HTR-8/SVneo (cell line): Measurements from ENCODE around the gene LIMK2.
"Not testable (repeated sequence)": the region's sequence is repeated elsewhere in the genome, so short reads cannot be mapped to it uniquely, and the experiment has no call there.

ENCODE experiments used
- DNase-seq: peaks from one replicate; pipeline ENCODE4 v3.0.0; 2011; ENCODE audit warnings: low spot score, mixed read lengths; ENCODE audit not compliant: insufficient read length
- FAIRE-seq: peaks from 2 replicates; lab custom pipeline; 2011; peaks lifted over from hg19 to GRCh38; lab: Jason Lieb, UNC

LIMK2 gene

GRCh38 chr22:31287818-31288495 lies 75.9 kb downstream of the LIMK2 start:
- FAIRE-seq (no peak), DNase-seq (no peak)

DNA sequence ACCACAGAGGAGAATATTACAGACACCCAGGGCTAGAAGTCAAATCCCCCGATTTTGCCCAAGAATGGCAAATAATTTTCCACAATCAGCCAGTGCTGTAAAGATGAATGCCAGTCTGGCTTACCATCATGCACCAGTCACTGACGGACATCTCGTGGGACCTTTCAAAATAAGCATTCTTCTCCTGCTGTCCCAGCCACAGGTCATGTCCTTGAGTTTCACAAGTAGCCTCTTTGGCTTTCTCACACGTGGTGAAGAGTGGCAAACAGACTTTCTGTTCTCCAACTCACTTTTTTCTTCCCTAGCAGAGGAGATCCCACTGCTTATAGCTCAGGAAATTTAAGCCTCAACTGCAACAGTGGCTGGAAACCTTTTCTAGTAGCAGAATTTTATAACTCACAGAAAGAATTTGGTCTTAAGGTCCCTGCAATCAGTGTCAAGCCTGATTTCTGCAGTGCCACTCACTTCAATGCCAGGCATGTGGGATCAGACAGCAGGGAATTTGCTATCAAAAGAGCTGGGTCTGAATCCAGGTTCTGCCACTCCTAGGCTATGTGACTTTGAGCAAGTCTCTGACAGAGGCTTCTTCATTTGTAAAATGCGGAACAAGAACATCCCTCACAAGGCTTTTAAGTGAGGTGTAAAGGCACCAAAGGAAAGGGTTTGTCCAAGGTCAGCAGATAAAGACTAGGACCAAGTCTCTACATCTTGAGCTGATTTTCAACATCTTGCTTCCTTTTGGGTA lies 76.6 kb downstream of the LIMK2 start:
- FAIRE-seq (no peak), DNase-seq (no peak)

DNA sequence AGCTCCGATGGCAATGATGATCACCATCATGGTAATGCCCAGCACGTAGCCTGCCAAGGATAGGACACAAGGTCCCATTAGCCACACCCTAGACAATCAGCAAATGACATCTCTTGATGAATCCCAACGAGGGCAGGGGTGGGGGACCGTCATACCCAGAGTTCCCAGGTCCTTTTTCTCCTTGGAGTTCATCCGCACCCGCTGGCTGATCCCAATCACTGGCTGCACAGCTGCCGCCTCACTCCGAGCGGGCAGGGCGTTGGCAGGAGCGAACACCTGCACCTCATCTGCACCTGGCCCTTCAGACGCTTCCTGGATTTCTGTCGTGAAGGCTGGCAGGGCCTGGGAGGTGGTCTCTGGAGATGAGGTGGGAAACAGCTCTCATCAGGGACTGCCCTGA lies 77.2 kb downstream of the LIMK2 start:
- FAIRE-seq, result no peak
- no peak for DNase-seq

DNA sequence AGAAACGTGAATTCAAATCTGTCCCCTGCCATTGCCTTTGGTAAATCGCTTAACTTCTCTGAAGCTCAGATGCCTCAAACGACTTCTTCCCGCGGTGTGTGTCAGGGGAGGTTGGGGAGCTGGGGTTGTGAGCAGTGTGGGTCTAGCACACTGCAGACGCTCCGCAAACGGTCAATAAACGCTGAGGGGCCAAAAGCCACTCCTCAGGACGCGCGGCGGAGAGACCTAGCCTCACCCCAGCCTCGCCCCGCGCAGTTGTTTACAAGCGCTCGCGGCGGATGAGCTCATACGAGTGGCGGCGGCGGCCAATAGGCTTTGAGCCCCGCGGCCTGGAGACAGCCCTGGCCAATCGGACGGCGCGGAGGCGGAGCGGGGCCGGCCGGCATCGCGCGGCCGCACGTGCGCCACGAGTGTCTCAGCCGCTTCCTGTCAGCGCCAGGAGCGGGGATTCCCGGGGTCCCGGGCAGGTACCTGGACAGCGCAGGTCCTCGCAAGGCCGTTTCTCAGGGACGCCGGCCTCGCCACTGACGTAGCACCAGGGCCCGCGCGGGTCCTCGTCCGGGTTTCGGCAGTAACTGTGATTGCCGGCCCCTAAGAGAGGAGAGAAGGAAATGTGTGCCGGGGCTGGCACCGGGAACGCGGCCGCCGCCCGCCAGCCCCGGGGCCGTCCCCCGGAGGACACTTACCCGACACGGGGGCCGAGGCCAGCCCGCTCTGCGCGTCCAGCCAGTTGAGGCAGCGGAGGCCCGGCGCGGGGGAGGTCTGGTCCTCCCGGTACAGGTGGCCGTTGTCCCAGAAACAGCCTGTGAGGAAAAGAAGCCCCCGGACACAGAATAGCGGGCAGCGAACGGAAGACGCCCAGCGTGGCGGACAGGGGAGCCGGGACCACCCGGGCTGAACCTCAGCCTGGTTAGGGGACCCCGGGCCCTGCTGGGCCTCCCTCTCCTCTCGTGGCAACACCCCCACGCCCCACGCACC lies 78.7 kb downstream of the LIMK2 start:
- peak; percentile 26 for FAIRE-seq
- DNase-seq, result peak; percentile 83

GRCh38 chr22:31291481-31292235 lies 79.6 kb downstream of the LIMK2 start:
- DNase-seq (no peak), FAIRE-seq (no peak)

- FAIRE-seq (no peak), DNase-seq (peak; percentile 59)
These were observed 80.3 kb downstream of the LIMK2 start, which contains the start of gene PIK3IP1 for GRCh38 chr22:31292236-31292989. TSS of gene PIK3IP1 (minus strand) at chr22:31292488. CDS start at chr22:31292344, 144 bp downstream.

DNA sequence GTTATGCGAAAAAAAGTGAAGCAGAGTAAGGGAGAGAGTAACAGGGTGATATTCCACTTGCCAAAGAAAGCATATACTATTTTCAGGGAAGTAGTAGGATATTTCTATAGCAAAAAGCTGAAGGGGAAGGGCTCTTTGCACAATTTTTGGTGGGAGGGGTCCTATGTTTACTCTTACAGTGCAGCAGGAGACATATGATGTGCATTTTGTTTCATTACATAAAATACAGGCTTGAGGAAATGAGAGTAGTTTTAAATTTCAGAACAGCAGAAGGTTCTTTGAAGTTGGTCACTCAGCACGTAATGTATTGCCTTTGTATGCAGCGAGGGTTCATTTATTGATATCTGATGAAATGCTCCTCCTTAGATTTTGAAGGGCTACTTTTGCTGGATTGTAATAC lies 83.3 kb downstream of the LIMK2 start:
- FAIRE-seq, result no peak

GRCh38 chr22:31295831-31296657 lies 83.9 kb downstream of the LIMK2 start:
- no peak for FAIRE-seq

More for the DNA sequence above, 83.3 kb downstream of the LIMK2 start:
- no peak for DNase-seq

DNA sequence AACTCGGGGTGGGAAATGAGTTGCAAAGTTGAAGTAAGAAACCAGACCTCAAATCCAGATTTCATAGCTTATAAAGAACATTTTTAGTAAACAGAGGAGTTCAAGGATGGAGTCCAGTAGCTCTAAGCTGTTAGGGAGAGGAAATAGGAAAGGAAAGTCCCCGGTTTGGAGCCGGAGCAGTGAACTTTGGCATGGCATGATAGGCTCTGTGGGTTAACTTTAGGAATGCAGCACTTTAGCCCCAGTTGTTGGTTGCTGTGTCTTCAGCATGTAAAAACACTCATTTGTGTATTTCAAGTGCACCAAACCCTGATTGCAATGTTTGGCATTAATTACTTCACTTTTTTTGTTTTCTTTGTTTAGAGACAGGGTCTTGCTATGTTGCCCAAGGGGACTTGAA lies 88.8 kb downstream of the LIMK2 start:
- FAIRE-seq (no peak), DNase-seq (no peak)

More at GRCh38 chr22:31295831-31296657, 83.9 kb downstream of the LIMK2 start:
- DNase-seq, result peak; percentile 18

DNA sequence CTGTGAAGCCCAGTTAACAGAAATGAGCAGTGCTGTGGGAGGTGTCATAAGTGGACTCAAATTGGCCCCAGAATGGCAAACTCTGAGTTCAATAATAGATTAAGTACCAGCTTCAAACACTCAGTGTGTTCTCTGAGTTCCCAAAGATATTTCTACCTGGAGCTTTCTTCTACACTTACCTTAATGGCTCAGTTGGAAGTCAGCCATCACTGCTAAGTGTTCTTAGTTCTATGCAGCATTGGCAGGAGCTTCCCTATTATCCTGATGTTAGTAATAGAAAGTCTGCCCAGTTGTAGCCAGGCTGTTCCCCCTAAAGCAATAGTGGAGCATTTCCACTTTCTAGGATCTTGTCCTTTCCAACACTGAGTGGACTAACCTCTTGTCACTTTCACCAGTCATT lies 89.9 kb downstream of the LIMK2 start:
- FAIRE-seq, result no peak
- no peak for DNase-seq

DNA sequence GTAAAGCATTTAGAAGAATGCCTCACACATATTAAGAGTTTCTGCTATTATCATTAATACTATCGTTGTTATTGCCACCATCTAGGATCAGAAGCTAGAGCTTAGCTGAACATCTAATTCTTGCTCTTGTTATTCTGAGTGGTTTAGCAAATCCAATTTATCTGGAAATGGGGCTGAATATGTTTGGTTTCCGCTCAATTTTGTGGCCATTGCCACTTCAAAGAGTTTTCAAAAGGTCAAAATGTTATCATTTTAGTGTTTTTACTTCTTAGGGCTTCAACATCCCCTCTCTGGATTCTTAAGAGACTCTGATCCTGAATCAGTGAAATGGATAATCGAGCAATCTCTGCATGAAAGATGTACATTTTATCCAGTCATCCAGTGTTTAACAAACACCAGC lies 90.4 kb downstream of the LIMK2 start:
- FAIRE-seq, result no peak

DNA sequence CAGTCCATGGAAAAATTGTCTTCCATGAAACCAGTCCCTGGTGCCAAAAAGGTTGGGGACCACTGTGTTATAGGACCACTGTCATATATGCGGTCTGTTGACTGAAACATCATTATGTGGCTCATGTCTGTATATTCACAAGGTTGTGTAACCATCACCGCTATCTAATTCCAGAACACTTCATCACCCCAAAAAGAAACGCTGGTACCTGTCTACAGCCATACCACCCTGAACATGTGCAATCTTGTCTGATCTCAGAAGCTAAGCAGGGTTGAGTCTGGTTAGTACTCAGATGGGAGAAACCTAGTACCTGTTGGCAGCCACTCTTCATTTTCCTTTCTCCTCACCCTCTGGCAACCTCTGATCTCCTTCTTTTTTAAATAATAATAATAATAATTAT lies 93.1 kb downstream of the LIMK2 start:
- DNase-seq, result no peak
- FAIRE-seq, result no peak

More for the DNA sequence above, 90.4 kb downstream of the LIMK2 start:
- DNase-seq, result no peak

DNA sequence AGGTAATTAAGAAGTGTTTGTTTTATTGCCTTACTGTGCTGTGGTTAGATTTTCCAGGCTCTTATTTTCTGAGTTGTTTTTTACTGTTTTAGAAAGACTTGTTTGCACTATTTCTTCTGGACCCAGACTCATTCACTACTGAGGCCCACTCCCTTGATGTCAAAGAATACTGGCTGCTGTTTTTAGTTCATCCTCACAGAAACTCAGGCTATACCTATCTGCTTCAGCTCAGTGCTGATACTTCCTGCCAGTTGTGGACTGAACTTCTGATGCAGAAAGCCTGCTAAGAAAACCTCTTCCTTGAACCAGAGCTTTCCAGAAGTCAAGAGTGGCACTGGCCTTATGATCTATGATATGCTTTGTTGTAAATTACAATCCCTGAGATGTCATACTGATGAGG lies 96.1 kb downstream of the LIMK2 start:
- DNase-seq (no peak), FAIRE-seq (no peak)

- DNase-seq, result peak; percentile 44
- no peak for FAIRE-seq
These were observed 101.5 kb downstream of the LIMK2 start for GRCh38 chr22:31313366-31314147.

DNA sequence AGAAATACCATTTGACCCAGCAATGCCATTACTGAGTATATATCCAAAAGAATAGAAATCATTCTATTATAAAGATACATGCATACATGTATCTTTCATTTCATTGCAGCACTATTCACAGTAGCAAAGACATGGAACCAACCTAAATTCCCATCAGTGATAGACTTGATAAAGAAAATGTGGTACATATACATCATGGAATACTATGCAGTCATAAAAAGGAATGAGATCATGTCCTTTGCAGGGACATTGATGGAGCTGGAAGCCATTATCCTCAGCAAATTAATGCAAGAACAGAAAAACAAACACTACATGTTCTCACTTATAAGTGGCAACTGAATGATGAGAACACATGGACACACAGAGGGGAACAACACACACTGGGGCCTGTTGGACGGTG lies 102.1 kb downstream of the LIMK2 start:
- FAIRE-seq, DNase-seq: not testable (repeated sequence)

GRCh38 chr22:31321421-31321820 lies 109.3 kb downstream of the LIMK2 start:
- DNase-seq, result no peak
- FAIRE-seq, result no peak
